ENCODE data around the gene FSTL5. TPM values are rescaled to one million over a fixed set of nuclear protein-coding genes. Genes with fewer than 3 reads are reported as not detected.

Gene FSTL5
- total and polyA plus RNA-seq, 8 donors = 0.08 to 1.9 (median 0.16) TPM

GRCh38 chr4:161364681-161365080 lies 799.1 kb downstream of the FSTL5 start:
- Histone ChIP-seq H3K27me3 (no peaks in the 10 kb centered on the region), H3K4me1 (no peaks in the 10 kb centered on the region), H3K9me3 (no peaks in the 10 kb centered on the region), H3K4me3 (no peak overlapping the region), H3K36me3 (no peaks in the 10 kb centered on the region), H3K27ac (no peak overlapping the region)
- no peak for TF ChIP-seq CTCF (IDR thresholded peaks at IDR 0.05)
- FAIRE-seq = no peak
- ATAC-seq = no peak
- DNase-seq = no peak
- intact Hi-C loops (cut with DNase I) = no loop called here
- WGBS, 2 donors = 47 to 54% methylated on average over 3 of the region's 3 CpGs

- H3K36me3 ChIP-seq = no peaks in the 10 kb centered on the region
- TF ChIP-seq CTCF (IDR thresholded peaks at IDR 0.05) = no peak
- no peaks in the 10 kb centered on the region for H3K27me3 ChIP-seq
- H3K4me3 ChIP-seq = no peak overlapping the region
- intact Hi-C loops (cut with DNase I) = no loop called here
- DNase-seq (no peak), ATAC-seq (no peak), FAIRE-seq (no peak)
- no peaks in the 10 kb centered on the region for H3K4me1 ChIP-seq
- WGBS, 2 donors = 78 to 89% methylated on average over 4 of the region's 4 CpGs
- no peak overlapping the region for H3K27ac ChIP-seq
- no peaks in the 10 kb centered on the region for H3K9me3 ChIP-seq
Measured at GRCh38 chr4:161360982-161361381, 802.8 kb downstream of the FSTL5 start.

GRCh38 chr4:161359491-161359890 lies 804.3 kb downstream of the FSTL5 start:
- no peaks in the 10 kb centered on the region for H3K9me3 ChIP-seq
- 89% methylated on average over 2 of the region's 2 CpGs for WGBS, 2 donors
- DNase-seq (no peak), FAIRE-seq (no peak), ATAC-seq (no peak)
- no peaks in the 10 kb centered on the region for H3K27me3 ChIP-seq
- no peaks in the 10 kb centered on the region for H3K4me1 ChIP-seq
- no peak overlapping the region for H3K4me3 ChIP-seq
- no peak overlapping the region for H3K27ac ChIP-seq
- H3K36me3 ChIP-seq = no peaks in the 10 kb centered on the region
- TF ChIP-seq CTCF (IDR thresholded peaks at IDR 0.05) = no peak
- intact Hi-C loops (cut with DNase I) = no loop called here

DNA sequence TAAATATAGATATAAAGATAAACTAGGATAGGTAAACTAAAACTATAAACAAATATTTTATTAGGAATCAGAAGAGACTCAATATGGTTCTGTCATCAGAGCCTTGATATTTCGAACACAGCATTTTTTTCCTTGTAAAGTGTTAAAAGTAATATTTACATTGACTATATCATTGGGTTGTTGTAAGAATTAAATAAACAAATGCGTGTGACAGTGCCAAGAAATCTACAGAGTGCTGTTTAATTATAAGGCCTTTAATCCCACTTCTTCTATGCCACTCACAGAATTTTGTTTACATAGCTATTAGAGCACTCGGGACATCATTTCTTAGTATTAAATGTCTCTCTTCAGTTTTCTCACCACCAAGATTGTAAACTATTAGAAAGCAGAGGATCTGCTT lies 807.4 kb downstream of the FSTL5 start:
- DNase-seq (no peak), FAIRE-seq (no peak), ATAC-seq (no peak)
- Histone ChIP-seq H3K27me3 (no peaks in the 10 kb centered on the region), H3K9me3 (no peaks in the 10 kb centered on the region), H3K4me3 (no peak overlapping the region), H3K4me1 (no peaks in the 10 kb centered on the region), H3K36me3 (no peaks in the 10 kb centered on the region), H3K27ac (no peak overlapping the region)
- intact Hi-C loops (cut with DNase I) = no loop called here
- no peak for TF ChIP-seq CTCF (IDR thresholded peaks at IDR 0.05)
- 35 to 39% methylated on average over 3 of the region's 3 CpGs for WGBS, 2 donors

DNA sequence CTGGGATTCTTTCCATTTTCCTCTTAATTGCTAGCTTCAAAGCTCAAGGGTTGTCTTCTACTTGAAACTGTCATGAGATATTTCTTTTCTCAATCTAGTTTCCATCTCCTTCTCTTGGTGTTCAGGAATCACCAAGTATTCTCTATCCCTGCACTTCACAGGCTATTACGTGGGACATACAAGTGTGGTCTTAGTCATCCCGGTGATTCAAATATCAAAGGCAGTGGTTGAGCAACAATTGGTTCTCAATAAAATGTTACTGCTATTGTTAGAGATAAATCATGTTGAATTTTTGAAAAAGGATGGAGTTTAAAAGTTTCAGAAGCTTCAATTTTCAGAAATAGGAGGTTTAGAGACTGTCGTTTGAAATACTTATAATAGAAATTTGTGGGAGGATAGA lies 812.9 kb downstream of the FSTL5 start:
- TF ChIP-seq CTCF (IDR thresholded peaks at IDR 0.05) = no peak
- no peak for FAIRE-seq
- H3K4me1 ChIP-seq = no peaks in the 10 kb centered on the region
- no peaks in the 10 kb centered on the region for H3K27me3 ChIP-seq
- DNase-seq = no peak
- H3K27ac ChIP-seq = no peak overlapping the region
- intact Hi-C loops (cut with DNase I) = no loop called here
- WGBS, 2 donors = 70 to 83% methylated on average over 3 of the region's 3 CpGs
- no peak for ATAC-seq
- H3K36me3 ChIP-seq = no peaks in the 10 kb centered on the region
- no peak overlapping the region for H3K4me3 ChIP-seq
- H3K9me3 ChIP-seq = no peaks in the 10 kb centered on the region
